ENCODE measurements around the gene MUC5B. TPM values are rescaled to one million over a fixed set of nuclear protein-coding genes. Genes with fewer than 3 reads are reported as not detected.
A peak's percentile ranks its signal among the peaks of the same experiment; 100 is the strongest.

Gene MUC5B
- total and polyA plus RNA-seq, 9 donors = 0.01 to 0.33 (median 0.04) TPM; not detected in 2

- Histone ChIP-seq H3K36me3 (ENCODE audit: control insufficient read depth, insufficient read depth, low read length) (no peaks in the 10 kb centered on the region), H3K4me3 (ENCODE audit: low read length) (no peak overlapping the region), H3K27me3 (ENCODE audit: control insufficient read depth, insufficient read depth, low read length) (peaks cover 8% of the 10 kb centered on the region), H3K9me3 (replicated peaks; ENCODE audit: control insufficient read depth, low read depth, low read length) (peaks cover 3% of the 10 kb centered on the region), H3K27ac (ENCODE audit: low read length) (no peak overlapping the region), H3K4me1 (ENCODE audit: control insufficient read depth, insufficient read depth, low read length) (no peaks in the 10 kb centered on the region)
- no peak for DNase-seq
- 82% methylated on average over 26 of the region's 26 CpGs for WGBS (ENCODE audit: insufficient coverage)
Observed at GRCh38 chr11:1198561-1199240, 24.2 kb upstream of the MUC5B start.

DNA sequence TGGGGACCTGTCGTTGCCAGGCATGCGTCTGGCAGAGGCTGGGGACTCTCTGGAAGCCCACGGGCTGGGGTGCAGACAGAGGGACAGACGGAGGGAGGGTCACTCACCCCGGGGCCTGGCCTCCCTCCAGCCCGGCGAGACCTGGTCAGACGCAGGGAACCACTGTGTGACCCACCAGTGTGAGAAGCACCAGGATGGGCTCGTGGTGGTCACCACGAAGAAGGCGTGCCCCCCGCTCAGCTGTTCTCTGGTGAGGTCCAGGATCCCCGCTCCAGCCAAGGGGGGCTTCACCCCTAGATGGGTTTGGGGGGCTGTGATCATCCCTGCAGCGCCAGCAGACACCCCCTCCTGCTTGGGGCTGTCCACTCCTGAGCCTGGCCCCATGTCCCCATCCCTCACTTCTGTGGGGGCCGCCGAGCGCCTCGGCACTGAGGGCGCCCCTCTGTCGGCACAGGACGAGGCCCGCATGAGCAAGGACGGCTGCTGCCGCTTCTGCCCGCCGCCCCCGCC, 23.6 kb upstream of the MUC5B start:
- Histone ChIP-seq H3K27me3 (ENCODE audit: control insufficient read depth, insufficient read depth, low read length) (peaks cover 8% of the 10 kb centered on the region), H3K36me3 (ENCODE audit: control insufficient read depth, insufficient read depth, low read length) (no peaks in the 10 kb centered on the region), H3K4me3 (ENCODE audit: low read length) (no peak overlapping the region), H3K9me3 (replicated peaks; ENCODE audit: control insufficient read depth, low read depth, low read length) (no peaks in the 10 kb centered on the region), H3K4me1 (ENCODE audit: control insufficient read depth, insufficient read depth, low read length) (no peaks in the 10 kb centered on the region), H3K27ac (ENCODE audit: low read length) (no peak overlapping the region)
- no peak for DNase-seq
- 69% methylated on average over 25 of the region's 27 CpGs for WGBS (ENCODE audit: insufficient coverage)

DNA sequence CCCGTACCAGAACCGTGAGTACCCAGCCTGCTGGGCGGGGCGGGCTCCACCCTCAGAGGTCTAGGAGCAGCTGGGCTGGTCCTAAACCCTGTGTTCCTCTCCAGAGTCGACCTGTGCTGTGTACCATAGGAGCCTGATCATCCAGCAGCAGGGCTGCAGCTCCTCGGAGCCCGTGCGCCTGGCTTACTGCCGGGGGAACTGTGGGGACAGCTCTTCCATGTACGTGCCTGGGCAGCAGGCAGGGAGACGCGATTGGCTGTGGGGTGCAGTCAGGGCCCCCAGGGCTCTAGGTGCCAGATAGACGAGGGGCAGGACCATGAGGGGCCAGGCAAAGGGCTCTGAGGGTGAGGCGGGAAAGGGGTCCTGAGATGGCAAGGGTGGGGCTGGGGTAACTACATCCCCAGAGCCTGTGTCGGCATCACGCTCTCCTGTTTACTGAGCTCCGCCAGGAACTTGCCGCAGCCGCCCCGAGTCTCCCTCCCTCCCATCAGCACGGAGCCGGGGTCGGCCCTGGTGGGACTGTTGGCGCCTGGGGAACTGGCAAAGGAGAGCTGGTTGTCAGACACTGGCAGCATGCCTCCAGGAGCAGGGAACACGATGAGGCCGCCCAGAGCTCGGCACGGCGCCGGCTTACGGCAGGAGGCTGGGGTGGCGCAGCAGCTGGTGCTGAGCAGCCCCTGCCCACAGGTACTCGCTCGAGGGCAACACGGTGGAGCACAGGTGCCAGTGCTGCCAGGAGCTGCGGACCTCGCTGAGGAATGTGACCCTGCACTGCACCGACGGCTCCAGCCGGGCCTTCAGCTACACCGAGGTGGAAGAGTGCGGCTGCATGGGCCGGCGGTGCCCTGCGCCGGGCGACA, 22.9 kb upstream of the MUC5B start:
- H3K27me3 ChIP-seq (ENCODE audit: control insufficient read depth, insufficient read depth, low read length) = peaks cover 8% of the 10 kb centered on the region
- no peaks in the 10 kb centered on the region for H3K4me1 ChIP-seq (ENCODE audit: control insufficient read depth, insufficient read depth, low read length)
- 71% methylated on average over 35 of the region's 47 CpGs for WGBS (ENCODE audit: insufficient coverage)
- H3K36me3 ChIP-seq (ENCODE audit: control insufficient read depth, insufficient read depth, low read length) = no peaks in the 10 kb centered on the region
- no peak for DNase-seq
- H3K9me3 ChIP-seq (replicated peaks; ENCODE audit: control insufficient read depth, low read depth, low read length) = no peaks in the 10 kb centered on the region
- no peak overlapping the region for H3K27ac ChIP-seq (ENCODE audit: low read length)
- H3K4me3 ChIP-seq (ENCODE audit: low read length) = no peak overlapping the region

DNA sequence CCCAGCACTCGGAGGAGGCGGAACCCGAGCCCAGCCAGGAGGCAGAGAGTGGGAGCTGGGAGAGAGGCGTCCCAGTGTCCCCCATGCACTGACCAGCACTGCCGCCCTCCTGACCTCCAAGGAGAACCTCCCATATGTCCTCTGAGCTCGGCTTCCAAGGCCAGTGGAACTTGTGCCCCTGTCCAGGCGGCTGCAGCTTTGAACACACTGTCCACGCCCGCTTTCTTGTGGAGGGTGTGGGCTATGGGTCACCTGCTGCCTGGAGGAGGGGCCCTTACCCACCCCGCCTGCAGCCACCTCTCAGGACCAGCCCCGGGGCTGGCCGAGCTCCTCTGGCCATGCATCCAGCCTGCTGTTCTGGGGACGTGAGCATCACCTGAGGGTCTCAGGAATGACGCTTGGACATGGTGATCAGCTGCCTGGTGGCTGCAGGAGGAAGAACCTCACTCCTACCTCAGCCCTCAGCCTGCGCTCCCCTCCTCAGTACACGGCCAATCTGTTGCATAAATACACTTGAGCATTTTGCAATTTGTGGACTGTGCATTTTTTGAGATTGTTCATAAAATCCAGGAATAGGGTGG, 22.2 kb upstream of the MUC5B start:
- Histone ChIP-seq H3K9me3 (replicated peaks; ENCODE audit: control insufficient read depth, low read depth, low read length) (no peaks in the 10 kb centered on the region), H3K27me3 (ENCODE audit: control insufficient read depth, insufficient read depth, low read length) (peaks cover 8% of the 10 kb centered on the region), H3K4me1 (ENCODE audit: control insufficient read depth, insufficient read depth, low read length) (no peaks in the 10 kb centered on the region), H3K36me3 (ENCODE audit: control insufficient read depth, insufficient read depth, low read length) (no peaks in the 10 kb centered on the region), H3K4me3 (ENCODE audit: low read length) (no peak overlapping the region), H3K27ac (ENCODE audit: low read length) (no peak overlapping the region)
- 78% methylated on average over 5 of the region's 16 CpGs for WGBS (ENCODE audit: insufficient coverage)
- no peak for DNase-seq

DNA sequence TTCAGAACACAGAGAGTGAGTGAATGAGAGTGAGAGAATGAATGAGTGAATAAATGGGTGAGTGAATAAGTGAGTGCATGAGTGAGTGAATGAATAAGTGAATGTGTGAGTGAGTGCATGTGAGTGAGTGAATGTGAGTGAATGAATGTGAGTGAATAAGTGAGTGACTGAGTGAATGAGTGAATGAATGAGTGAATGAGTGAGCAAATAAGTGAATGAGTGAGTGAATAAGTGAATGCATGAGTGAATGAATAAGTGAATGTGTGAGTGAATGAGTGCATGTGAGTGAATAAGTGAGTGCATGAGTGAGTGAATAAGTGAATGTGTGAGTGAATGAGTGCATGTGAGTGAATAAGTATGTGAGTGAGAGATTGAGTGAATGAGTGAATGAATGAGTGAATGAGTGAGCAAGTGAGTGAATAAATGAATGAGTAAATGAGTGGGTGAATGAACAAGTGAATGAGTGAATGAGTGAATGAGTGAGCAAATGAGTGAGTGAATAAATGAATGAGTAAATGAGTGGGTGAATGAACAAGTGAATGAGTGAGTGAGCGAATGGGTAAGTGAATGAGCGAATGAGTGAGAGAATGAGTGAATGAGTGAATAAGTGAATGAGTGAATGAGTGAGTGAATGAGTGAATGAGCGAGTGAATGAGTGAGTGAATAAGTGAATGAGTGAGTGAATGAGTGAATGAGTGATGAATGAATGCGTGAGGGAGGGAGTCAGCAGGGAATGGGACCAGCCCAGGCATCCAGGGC, 21.3 kb upstream of the MUC5B start:
- 89% methylated on average over 4 of the region's 4 CpGs for WGBS (ENCODE audit: insufficient coverage)
- Histone ChIP-seq H3K27ac (ENCODE audit: low read length) (no peak overlapping the region), H3K4me3 (ENCODE audit: low read length) (no peak overlapping the region), H3K36me3 (ENCODE audit: control insufficient read depth, insufficient read depth, low read length) (no peaks in the 10 kb centered on the region), H3K9me3 (replicated peaks; ENCODE audit: control insufficient read depth, low read depth, low read length) (no peaks in the 10 kb centered on the region), H3K27me3 (ENCODE audit: control insufficient read depth, insufficient read depth, low read length) (peaks cover 8% of the 10 kb centered on the region), H3K4me1 (ENCODE audit: control insufficient read depth, insufficient read depth, low read length) (no peaks in the 10 kb centered on the region)
- no peak for DNase-seq

GRCh38 chr11:1202154-1202775, 20.6 kb upstream of the MUC5B start:
- DNase-seq = no peak
- Histone ChIP-seq H3K4me1 (ENCODE audit: control insufficient read depth, insufficient read depth, low read length) (no peaks in the 10 kb centered on the region), H3K4me3 (ENCODE audit: low read length) (no peak overlapping the region), H3K27me3 (ENCODE audit: control insufficient read depth, insufficient read depth, low read length) (peaks cover 8% of the 10 kb centered on the region), H3K9me3 (replicated peaks; ENCODE audit: control insufficient read depth, low read depth, low read length) (no peaks in the 10 kb centered on the region), H3K36me3 (ENCODE audit: control insufficient read depth, insufficient read depth, low read length) (no peaks in the 10 kb centered on the region), H3K27ac (ENCODE audit: low read length) (no peak overlapping the region)
- WGBS (ENCODE audit: insufficient coverage) = 58% methylated on average over 17 of the region's 18 CpGs

DNA sequence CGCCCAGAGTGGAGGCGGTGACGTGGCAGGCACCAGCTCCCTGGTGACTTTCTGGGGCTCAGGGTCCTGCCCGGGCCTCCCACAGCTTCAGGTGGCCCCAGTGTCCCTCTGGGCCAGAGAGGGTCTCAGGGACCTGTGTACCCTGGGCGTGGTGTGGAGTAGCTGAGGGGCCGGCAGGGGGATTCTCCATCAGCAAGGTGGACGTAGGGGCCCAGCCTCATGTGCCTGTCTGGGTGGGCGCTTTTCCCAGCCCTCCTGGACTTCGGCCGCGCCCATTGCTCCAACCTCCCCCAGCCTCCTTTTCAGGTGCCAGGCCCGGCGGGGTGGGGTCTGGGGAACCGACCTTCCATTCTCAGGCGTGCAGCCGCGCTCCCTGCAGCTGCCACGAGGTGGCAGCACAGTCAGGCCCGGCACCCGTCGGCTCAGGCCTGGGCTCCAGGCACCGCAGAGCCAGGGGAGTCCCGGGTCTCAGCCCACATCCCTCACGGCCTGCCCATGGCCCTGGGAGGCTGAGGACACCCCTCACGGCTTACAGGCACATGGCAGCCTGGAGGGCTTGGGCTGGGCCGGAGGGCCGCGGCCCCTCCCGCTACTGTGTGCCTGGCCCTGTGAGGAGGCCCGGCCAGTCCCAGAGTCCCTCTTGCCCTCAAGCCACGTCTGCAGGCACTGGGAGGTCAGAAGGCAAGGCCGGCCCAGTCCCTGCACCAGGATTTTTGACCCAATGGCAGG, 19.9 kb upstream of the MUC5B start:
- 19% methylated on average over 32 of the region's 32 CpGs for WGBS (ENCODE audit: insufficient coverage)
- DNase-seq = peak; percentile 39
- H3K27ac ChIP-seq (ENCODE audit: low read length) = no peak overlapping the region
- no peaks in the 10 kb centered on the region for H3K36me3 ChIP-seq (ENCODE audit: control insufficient read depth, insufficient read depth, low read length)
- no peaks in the 10 kb centered on the region for H3K9me3 ChIP-seq (replicated peaks; ENCODE audit: control insufficient read depth, low read depth, low read length)
- no peak overlapping the region for H3K4me3 ChIP-seq (ENCODE audit: low read length)
- H3K27me3 ChIP-seq (ENCODE audit: control insufficient read depth, insufficient read depth, low read length) = peaks cover 8% of the 10 kb centered on the region
- H3K4me1 ChIP-seq (ENCODE audit: control insufficient read depth, insufficient read depth, low read length) = no peaks in the 10 kb centered on the region

DNA sequence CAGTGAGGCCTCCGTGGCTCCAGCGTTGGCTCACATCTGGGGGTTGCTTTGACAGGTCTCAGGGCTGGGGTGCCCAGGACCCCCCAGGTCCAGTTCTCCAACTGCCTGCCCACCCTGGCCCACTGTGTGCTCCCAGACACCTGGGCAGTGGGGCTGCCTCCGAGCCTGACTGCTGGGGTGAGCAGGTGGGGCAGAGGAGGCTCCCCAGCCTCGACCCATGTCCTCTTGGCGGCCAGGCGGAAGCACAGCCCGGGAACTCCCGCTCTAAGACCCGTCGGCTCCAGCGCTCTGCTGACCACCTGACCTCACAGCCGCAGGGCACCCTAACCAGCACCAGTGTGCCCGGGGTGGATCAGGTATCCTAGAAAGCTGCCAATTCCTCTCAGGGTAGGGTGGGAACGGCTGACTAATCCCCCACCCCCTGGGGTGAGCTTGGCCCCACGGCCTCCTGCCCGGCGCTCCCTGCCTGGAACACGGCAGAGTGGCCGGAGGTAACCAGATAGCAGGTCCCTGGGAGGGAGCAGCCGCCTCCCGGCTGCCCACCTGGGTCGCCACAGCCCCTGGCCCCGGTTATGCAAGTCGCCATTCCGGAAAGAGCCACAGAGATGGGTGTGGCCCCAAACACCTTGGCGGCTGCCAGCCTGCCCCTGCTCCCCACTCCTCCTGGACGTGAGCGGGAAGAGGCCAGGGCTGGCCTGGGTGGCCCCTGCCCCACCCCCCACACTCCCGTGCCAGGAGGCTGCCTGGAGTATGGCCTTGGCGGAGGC, 19.2 kb upstream of the MUC5B start:
- no peak for DNase-seq
- Histone ChIP-seq H3K4me3 (ENCODE audit: low read length) (no peak overlapping the region), H3K4me1 (ENCODE audit: control insufficient read depth, insufficient read depth, low read length) (no peaks in the 10 kb centered on the region), H3K36me3 (ENCODE audit: control insufficient read depth, insufficient read depth, low read length) (no peaks in the 10 kb centered on the region), H3K27me3 (ENCODE audit: control insufficient read depth, insufficient read depth, low read length) (peaks cover 8% of the 10 kb centered on the region), H3K9me3 (replicated peaks; ENCODE audit: control insufficient read depth, low read depth, low read length) (no peaks in the 10 kb centered on the region), H3K27ac (ENCODE audit: low read length) (no peak overlapping the region)
- WGBS (ENCODE audit: insufficient coverage) = 67% methylated on average over 29 of the region's 30 CpGs

Data from muscle of leg (tissue), 11 donors.